Fibroblast of skin of right biceps (primary cell): ENCODE measurements around the gene FAM3A.

Source experiments
- DNase-seq: peaks from one replicate; pipeline ENCODE4 v3.0.0-alpha.2; 2013

The FAM3A gene

GRCh38 chrX:154532690-154533089, 16.7 kb upstream of the FAM3A start:
- DNase-seq = no peak

GRCh38 chrX:154531626-154532025, 15.6 kb upstream of the FAM3A start:
- DNase-seq = peak; percentile 28

GRCh38 chrX:154530286-154530685, 14.3 kb upstream of the FAM3A start:
- no peak for DNase-seq

- no peak for DNase-seq
Observed at GRCh38 chrX:154529206-154529612, 13.2 kb upstream of the FAM3A start.

GRCh38 chrX:154526901-154527675, 11.1 kb upstream of the FAM3A start:
- peak; percentile 75 for DNase-seq

- no peak for DNase-seq
Observed at GRCh38 chrX:154525606-154526490, 9.8 kb upstream of the FAM3A start.

- no peak for DNase-seq
Observed at GRCh38 chrX:154519389-154519788, 3.4 kb upstream of the FAM3A start.

GRCh38 chrX:154517101-154517781, 1.2 kb upstream of the FAM3A start:
- no peak for DNase-seq

- peak; percentile 36 for DNase-seq
Observed at GRCh38 chrX:154516656-154517100, 646 bp upstream of the FAM3A start.

GRCh38 chrX:154515090-154515965, 704 bp downstream of the FAM3A start:
- DNase-seq = no peak

GRCh38 chrX:154513716-154514115, 2.3 kb downstream of the FAM3A start:
- DNase-seq = no peak

GRCh38 chrX:154512879-154513553, 3.0 kb downstream of the FAM3A start:
- DNase-seq = no peak

GRCh38 chrX:154511761-154512160, 4.3 kb downstream of the FAM3A start:
- no peak for DNase-seq

- DNase-seq = no peak
Observed at GRCh38 chrX:154509455-154509854, 6.6 kb downstream of the FAM3A start.

GRCh38 chrX:154508384-154508745, 7.7 kb downstream of the FAM3A start:
- DNase-seq = no peak

- DNase-seq = no peak
Observed at GRCh38 chrX:154507673-154508383, 8.2 kb downstream of the FAM3A start.

GRCh38 chrX:154506483-154507332, 9.3 kb downstream of the FAM3A start:
- no peak for DNase-seq

- peak; percentile 54 for DNase-seq
Observed at GRCh38 chrX:154505734-154506133, 10.3 kb downstream of the FAM3A start.

- no peak for DNase-seq
Observed at GRCh38 chrX:154502989-154503388, 13.0 kb downstream of the FAM3A start.

GRCh38 chrX:154502098-154502497, 13.9 kb downstream of the FAM3A start:
- DNase-seq = no peak
